HepG2 (cell line): Measurements from ENCODE around the gene WWP2. TPM values are rescaled to one million over a fixed set of nuclear protein-coding genes. Genes with fewer than 3 reads are reported as not detected.

Experiments used
- ATF6 ChIP-seq: sonication (generic); formaldehyde crosslinking; conservative IDR thresholded peaks from 2 replicates; pipeline ENCODE4 v1.4.0; 2020; ENCODE audit warnings: missing genetic modification reagents
- CAMTA2 ChIP-seq: sonication (generic); formaldehyde crosslinking; IDR thresholded peaks from 2 replicates; pipeline ENCODE4 v1.4.0; 2020; ENCODE audit warnings: mild to moderate bottlenecking, missing genetic modification reagents, borderline replicate concordance
- CSRNP1 ChIP-seq: sonication (generic); formaldehyde crosslinking; IDR thresholded peaks from 2 replicates; pipeline ENCODE4 v1.8.1; 2023; ENCODE audit warnings: mild to moderate bottlenecking, missing genetic modification reagents
- HBP1 ChIP-seq: IDR thresholded peaks from 2 replicates; pipeline ENCODE4 v1.6.1; 2016; ENCODE audit warnings: low read depth, control low read depth
- KLF16 ChIP-seq, 2 experiments: sonication (generic) in 1 of 2; formaldehyde crosslinking in 1 of 2; IDR thresholded peaks; 2 replicates each; pipeline versions ENCODE4 v1.6.1 to v1.8.0; 2016 to 2023; ENCODE audit warnings: missing genetic modification reagents in 2 of 2, missing compliant biosample characterization in 1 of 2
- MLLT10 ChIP-seq: sonication (generic); formaldehyde crosslinking; IDR thresholded peaks from 2 replicates; pipeline ENCODE4 v1.4.0; 2020; ENCODE audit warnings: missing genetic modification reagents
- MTA1 ChIP-seq: sonication (generic); formaldehyde crosslinking; IDR thresholded peaks from 2 replicates; pipeline ENCODE4 v1.4.0; 2020; ENCODE audit warnings: missing genetic modification reagents, mild to moderate bottlenecking, borderline replicate concordance
- MXD1 ChIP-seq: sonication (generic); formaldehyde crosslinking; IDR thresholded peaks from 2 replicates; pipeline ENCODE4 v1.4.0; 2020; ENCODE audit warnings: mild to moderate bottlenecking, missing genetic modification reagents
- NFE2L2 ChIP-seq: fragments of 150-350 bp; IDR thresholded peaks from 2 replicates; pipeline ENCODE4 v1.6.1; 2014; ENCODE audit warnings: low read length
- PLRG1 ChIP-seq: fragments of 450-650 bp; conservative IDR thresholded peaks from 2 replicates; pipeline ENCODE4 v1.6.1; 2016
- PPARG ChIP-seq: conservative IDR thresholded peaks from 2 replicates; pipeline ENCODE4 v1.6.1; 2016; ENCODE audit warnings: missing biosample characterization, missing genetic modification reagents
- SIN3B ChIP-seq: fragments of 150-350 bp; IDR thresholded peaks from 2 replicates; pipeline ENCODE4 v1.6.1; 2014; ENCODE audit warnings: low read length
- TMF1 ChIP-seq: sonication (generic); formaldehyde crosslinking; IDR thresholded peaks from 2 replicates; pipeline ENCODE4 v1.8.1; 2022; ENCODE audit warnings: low read depth, missing genetic modification reagents
- TRIM24 ChIP-seq: sonication (generic); formaldehyde crosslinking; IDR thresholded peaks from 2 replicates; pipeline ENCODE4 v1.8.0; 2022; ENCODE audit warnings: mild to moderate bottlenecking, missing genetic modification reagents
- WIZ ChIP-seq: sonication (generic); formaldehyde crosslinking; IDR thresholded peaks from 2 replicates; pipeline ENCODE4 v1.5.1; 2020; ENCODE audit warnings: mild to moderate bottlenecking, missing genetic modification reagents
- ZNF567 ChIP-seq: sonication (generic); formaldehyde crosslinking; IDR thresholded peaks from 2 replicates; pipeline ENCODE4 v1.8.1; 2023; ENCODE audit warnings: mild to moderate bottlenecking, missing genetic modification reagents, borderline replicate concordance
- ZNF605 ChIP-seq: sonication (generic); formaldehyde crosslinking; IDR thresholded peaks from 2 replicates; pipeline ENCODE4 v1.8.0; 2022; ENCODE audit warnings: mild to moderate bottlenecking, missing genetic modification reagents
- ZNF616 ChIP-seq: sonication (generic); formaldehyde crosslinking; IDR thresholded peaks from 2 replicates; pipeline ENCODE4 v1.5.0; 2020; ENCODE audit warnings: low read depth, mild to moderate bottlenecking, missing genetic modification reagents
- ZNF792 ChIP-seq: IDR thresholded peaks from 2 replicates; pipeline ENCODE4 v1.6.1; 2016
- ZNF879 ChIP-seq: sonication (generic); formaldehyde crosslinking; IDR thresholded peaks from 2 replicates; pipeline ENCODE4 v1.8.1; 2023; ENCODE audit warnings: missing genetic modification reagents
- polyA plus RNA-seq, 8 experiments: library from polyadenylated mRNA; depleted of rRNA in 3 of 8; stranded (reverse) in 7 of 8; unstranded in 1 of 8; fragments of >200 nt; fragmentation: Illumina TruSeq in 4 of 8; extraction: Trizol in 4 of 8; gene quantifications; 2 replicates each; pipeline versions ENCODE4 v1.2.1 to v1.2.3, GENCODE V29; 2011 to 2016; ENCODE audit warnings: low read depth in 4 of 8, missing spikeins in 1 of 8, mixed read lengths in 1 of 8; ENCODE audit not compliant: insufficient read depth in 1 of 8
- total RNA-seq, 5 experiments: library from RNA; depleted of rRNA; stranded (reverse); fragments of >200 nt; fragmentation: Illumina TruSeq; extraction: Trizol; gene quantifications; 2 replicates each; pipeline ENCODE4 v1.2.3, GENCODE V29; 2016; ENCODE audit warnings: low read depth in 1 of 5
- TF ChIP-seq, protein P1 (sequence below): sonication (generic); formaldehyde crosslinking; IDR thresholded peaks from 2 replicates; pipeline ENCODE4 v1.8.0; 2022; ENCODE audit warnings: missing genetic modification reagents, low read depth, mild to moderate bottlenecking, borderline replicate concordance
- TF ChIP-seq, protein P2 (sequence below): sonication (generic); formaldehyde crosslinking; IDR thresholded peaks from 2 replicates; pipeline ENCODE4 v1.5.1; 2020; ENCODE audit warnings: missing genetic modification reagents, mild to moderate bottlenecking, borderline replicate concordance

Gene WWP2
- total and polyA plus RNA-seq, 2 of the 13 experiments (the other 11 are each of a cell fraction or from before 2014, with no cell fraction given), result 11.4 to 28.2 TPM

DNA sequence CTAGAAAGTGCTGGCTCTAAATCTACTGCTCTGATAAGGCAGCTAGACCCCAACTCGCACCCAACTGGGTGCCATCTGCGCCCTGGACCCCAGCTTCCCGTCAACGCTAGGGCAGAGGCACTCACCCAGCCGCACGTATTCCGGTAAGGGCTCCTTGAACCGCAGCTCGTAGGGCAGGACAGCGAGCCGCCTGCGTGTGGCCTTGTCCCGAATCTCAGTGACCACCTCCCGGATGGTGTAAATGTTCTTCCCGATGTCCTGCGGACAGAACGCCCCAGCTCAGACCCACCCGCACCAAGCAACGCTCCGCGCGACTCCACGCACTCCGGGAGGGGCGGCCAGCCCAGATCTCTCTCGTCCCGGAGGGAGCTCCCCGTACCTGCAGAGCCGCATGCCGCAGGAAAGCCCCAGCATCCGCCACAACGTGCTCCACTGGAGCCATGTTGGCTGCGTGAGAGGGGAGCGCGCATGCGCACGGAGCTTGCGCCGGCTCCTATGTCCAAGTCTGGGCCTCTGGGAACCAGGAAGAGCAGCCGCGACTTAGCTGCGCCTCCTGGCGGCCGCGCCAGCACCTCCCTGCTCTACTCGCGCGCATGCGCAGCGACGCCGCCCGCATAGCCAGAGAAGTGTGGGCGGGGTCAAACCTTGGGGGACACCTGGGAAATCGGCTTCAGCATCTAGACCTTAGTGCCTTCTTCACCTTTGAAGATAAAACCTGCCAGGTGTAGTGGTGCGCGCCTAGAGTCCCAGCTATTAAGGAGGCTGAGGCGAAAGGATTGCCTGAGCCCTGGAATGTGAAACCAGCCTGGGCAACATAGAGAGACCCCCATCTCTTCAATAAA lies 7.4 kb upstream of the WWP2 start, which contains the start of gene NOB1 (continued):
- TF ChIP-seq ATF6 (CRISPR knock-in tag), result 0 out of 2 replicates have a peak, but pooled peaks have one; percentile 28
- TF ChIP-seq, protein P1, sequence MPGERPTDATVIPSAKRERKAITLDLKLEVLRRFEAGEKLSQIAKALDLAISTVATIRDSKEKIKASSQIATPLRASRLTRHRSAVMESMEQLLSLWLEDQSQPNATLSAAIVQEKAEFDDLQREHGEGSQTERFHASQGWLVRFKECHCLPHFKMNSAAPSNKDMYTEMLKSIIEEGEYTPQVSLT, result no peak
- TF ChIP-seq MXD1 (CRISPR knock-in tag), result peak; percentile 99
- TF ChIP-seq NFE2L2, result no peak; the same call in 1 of the 2 replicates
- TF ChIP-seq ZNF879 (CRISPR knock-in tag), result peak; percentile 59; the same call in 1 of the 2 replicates
- TF ChIP-seq ZNF567 (CRISPR knock-in tag), result peak; percentile 99
- TF ChIP-seq TMF1 (CRISPR knock-in tag), result peak; percentile 93; the same call in 1 of the 2 replicates
- TF ChIP-seq WIZ (CRISPR knock-in tag), result peak; percentile 93
- TF ChIP-seq HBP1, result no peak; the same call in none of the 2 replicates
- TF ChIP-seq SIN3B, result peak; percentile 67; the same call in 1 of the 2 replicates
- TF ChIP-seq PLRG1, result no peak
- no peak for TF ChIP-seq TRIM24
- peak; percentile 98 for TF ChIP-seq CAMTA2 (CRISPR knock-in tag)
- TF ChIP-seq CSRNP1 (CRISPR knock-in tag), result peak; percentile 93
- TF ChIP-seq, protein P2, sequence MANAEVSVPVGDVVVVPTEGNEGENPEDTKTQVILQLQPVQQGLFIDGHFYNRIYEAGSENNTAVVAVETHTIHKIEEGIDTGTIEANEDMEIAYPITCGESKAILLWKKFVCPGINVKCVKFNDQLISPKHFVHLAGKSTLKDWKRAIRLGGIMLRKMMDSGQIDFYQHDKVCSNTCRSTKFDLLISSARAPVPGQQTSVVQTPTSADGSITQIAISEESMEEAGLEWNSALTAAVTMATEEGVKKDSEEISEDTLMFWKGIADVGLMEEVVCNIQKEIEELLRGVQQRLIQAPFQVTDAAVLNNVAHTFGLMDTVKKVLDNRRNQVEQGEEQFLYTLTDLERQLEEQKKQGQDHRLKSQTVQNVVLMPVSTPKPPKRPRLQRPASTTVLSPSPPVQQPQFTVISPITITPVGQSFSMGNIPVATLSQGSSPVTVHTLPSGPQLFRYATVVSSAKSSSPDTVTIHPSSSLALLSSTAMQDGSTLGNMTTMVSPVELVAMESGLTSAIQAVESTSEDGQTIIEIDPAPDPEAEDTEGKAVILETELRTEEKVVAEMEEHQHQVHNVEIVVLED (CRISPR knock-in tag), result peak; percentile 87
- TF ChIP-seq ZNF605, result peak; percentile 99
- TF ChIP-seq ZNF792 (CRISPR knock-in tag), result peak; percentile 95; the same call in 1 of the 2 replicates
- peak; percentile 82 for TF ChIP-seq PPARG (CRISPR knock-in tag)
- peak; percentile 87; the same call in 1 of the 2 replicates for TF ChIP-seq MTA1 (CRISPR knock-in tag)
- TF ChIP-seq MLLT10 (CRISPR knock-in tag), result no peak
- TF ChIP-seq KLF16 (CRISPR knock-in tag; IDR thresholded peaks at IDR 0.05), result peak; percentile 43 to 97; a peak in 2 of 4 replicates
- peak; percentile 88; the same call in 1 of the 2 replicates for TF ChIP-seq ZNF616 (CRISPR knock-in tag)
